HL-60 (cell line): Measurements from ENCODE around the gene ARHGEF7.
"Not testable (repeated sequence)": the region's sequence is repeated elsewhere in the genome, so short reads cannot be mapped to it uniquely, and the experiment has no call there.

Source experiments
- DNase-seq, 2 experiments: peaks; one replicate each; pipeline ENCODE4 v3.0.0-alpha.2; 2010 to 2020; ENCODE audit warnings: low read depth in 1 of 2, low spot score in 1 of 2
- H3K27ac ChIP-seq: fragments of 250-450 bp; sonication (Bioruptor Pico); replicated peaks from 2 replicates; pipeline ENCODE4 v1.5.1; 2020; ENCODE audit warnings: mild to moderate bottlenecking, moderate library complexity
- H3K27me3 ChIP-seq: fragments of 250-450 bp; sonication (Bioruptor Pico); 2 replicates; pipeline ENCODE4 v1.5.1; 2021; ENCODE audit warnings: mild to moderate bottlenecking, moderate library complexity; ENCODE audit not compliant: insufficient read depth, poor library complexity, severe bottlenecking
- H3K4me3 ChIP-seq: replicated peaks from 2 replicates; pipeline ENCODE4 v1.5.1; 2011; ENCODE audit warnings: mild to moderate bottlenecking, control low read depth, low read length; ENCODE audit not compliant: insufficient read depth
- GABPA ChIP-seq: IDR thresholded peaks from 2 replicates; pipeline ENCODE4 v1.6.1; 2012; ENCODE audit warnings: low read depth
- POLR2AphosphoS5 ChIP-seq: IDR thresholded peaks from 2 replicates; pipeline ENCODE4 v1.6.1; 2012; ENCODE audit warnings: low read depth
- SPI1 ChIP-seq: IDR thresholded peaks from 2 replicates; pipeline ENCODE4 v1.6.1; 2012; ENCODE audit warnings: low read depth, mild to moderate bottlenecking, borderline replicate concordance
- TF ChIP-seq, protein P1 (sequence below): IDR thresholded peaks from 2 replicates; pipeline ENCODE4 v1.6.1; 2012; ENCODE audit warnings: low read depth; ENCODE audit not compliant: insufficient replicate concordance
- TF ChIP-seq, protein P2 (sequence below): IDR thresholded peaks from one replicate; pipeline ENCODE4 v1.5.1; 2011; ENCODE audit warnings: low read length, control low read depth, inconsistent platforms; ENCODE audit not compliant: insufficient read depth

Gene ARHGEF7

DNA sequence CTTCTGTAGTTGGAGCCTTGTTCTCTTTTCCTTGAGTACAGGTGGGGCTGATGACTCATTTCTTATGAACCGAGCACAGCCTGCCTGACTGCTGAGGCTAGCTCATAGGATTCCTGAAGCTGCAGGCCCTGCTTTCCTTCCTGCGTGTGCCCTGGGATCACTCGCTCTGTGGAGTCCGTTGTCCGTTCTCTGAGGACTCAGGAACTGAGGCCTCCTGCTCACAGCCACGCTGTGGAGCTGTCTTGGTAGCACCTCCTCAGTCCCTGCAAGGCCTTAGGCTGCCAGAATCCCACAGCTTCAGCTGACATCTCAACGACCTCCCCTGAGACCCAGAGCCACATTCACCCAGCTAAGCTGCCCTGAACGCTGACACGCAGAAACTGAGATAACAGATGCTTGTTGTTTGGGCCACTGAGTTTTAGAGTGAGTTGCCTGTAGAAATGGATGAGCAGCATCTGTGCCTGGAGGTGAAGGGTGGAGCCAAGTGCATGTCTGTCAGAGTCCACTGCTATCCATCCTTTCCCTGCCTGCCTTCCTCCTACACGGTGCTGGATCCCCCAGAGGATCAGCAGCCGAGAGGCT lies 72.9 kb downstream of the ARHGEF7 start:
- H3K27me3 ChIP-seq, result no peaks in the 10 kb centered on the region
- peak overlapping the region; percentile 71 for H3K27ac ChIP-seq
- TF ChIP-seq, protein P1, sequence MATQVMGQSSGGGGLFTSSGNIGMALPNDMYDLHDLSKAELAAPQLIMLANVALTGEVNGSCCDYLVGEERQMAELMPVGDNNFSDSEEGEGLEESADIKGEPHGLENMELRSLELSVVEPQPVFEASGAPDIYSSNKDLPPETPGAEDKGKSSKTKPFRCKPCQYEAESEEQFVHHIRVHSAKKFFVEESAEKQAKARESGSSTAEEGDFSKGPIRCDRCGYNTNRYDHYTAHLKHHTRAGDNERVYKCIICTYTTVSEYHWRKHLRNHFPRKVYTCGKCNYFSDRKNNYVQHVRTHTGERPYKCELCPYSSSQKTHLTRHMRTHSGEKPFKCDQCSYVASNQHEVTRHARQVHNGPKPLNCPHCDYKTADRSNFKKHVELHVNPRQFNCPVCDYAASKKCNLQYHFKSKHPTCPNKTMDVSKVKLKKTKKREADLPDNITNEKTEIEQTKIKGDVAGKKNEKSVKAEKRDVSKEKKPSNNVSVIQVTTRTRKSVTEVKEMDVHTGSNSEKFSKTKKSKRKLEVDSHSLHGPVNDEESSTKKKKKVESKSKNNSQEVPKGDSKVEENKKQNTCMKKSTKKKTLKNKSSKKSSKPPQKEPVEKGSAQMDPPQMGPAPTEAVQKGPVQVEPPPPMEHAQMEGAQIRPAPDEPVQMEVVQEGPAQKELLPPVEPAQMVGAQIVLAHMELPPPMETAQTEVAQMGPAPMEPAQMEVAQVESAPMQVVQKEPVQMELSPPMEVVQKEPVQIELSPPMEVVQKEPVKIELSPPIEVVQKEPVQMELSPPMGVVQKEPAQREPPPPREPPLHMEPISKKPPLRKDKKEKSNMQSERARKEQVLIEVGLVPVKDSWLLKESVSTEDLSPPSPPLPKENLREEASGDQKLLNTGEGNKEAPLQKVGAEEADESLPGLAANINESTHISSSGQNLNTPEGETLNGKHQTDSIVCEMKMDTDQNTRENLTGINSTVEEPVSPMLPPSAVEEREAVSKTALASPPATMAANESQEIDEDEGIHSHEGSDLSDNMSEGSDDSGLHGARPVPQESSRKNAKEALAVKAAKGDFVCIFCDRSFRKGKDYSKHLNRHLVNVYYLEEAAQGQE, result no peak
- TF ChIP-seq SPI1 (no peak), GABPA (no peak), POLR2AphosphoS5 (no peak)
- TF ChIP-seq, protein P2, sequence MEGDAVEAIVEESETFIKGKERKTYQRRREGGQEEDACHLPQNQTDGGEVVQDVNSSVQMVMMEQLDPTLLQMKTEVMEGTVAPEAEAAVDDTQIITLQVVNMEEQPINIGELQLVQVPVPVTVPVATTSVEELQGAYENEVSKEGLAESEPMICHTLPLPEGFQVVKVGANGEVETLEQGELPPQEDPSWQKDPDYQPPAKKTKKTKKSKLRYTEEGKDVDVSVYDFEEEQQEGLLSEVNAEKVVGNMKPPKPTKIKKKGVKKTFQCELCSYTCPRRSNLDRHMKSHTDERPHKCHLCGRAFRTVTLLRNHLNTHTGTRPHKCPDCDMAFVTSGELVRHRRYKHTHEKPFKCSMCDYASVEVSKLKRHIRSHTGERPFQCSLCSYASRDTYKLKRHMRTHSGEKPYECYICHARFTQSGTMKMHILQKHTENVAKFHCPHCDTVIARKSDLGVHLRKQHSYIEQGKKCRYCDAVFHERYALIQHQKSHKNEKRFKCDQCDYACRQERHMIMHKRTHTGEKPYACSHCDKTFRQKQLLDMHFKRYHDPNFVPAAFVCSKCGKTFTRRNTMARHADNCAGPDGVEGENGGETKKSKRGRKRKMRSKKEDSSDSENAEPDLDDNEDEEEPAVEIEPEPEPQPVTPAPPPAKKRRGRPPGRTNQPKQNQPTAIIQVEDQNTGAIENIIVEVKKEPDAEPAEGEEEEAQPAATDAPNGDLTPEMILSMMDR, result no peak
- DNase-seq, result peak in 1 of 2 experiments; percentile 37
- no peak overlapping the region for H3K4me3 ChIP-seq

DNA sequence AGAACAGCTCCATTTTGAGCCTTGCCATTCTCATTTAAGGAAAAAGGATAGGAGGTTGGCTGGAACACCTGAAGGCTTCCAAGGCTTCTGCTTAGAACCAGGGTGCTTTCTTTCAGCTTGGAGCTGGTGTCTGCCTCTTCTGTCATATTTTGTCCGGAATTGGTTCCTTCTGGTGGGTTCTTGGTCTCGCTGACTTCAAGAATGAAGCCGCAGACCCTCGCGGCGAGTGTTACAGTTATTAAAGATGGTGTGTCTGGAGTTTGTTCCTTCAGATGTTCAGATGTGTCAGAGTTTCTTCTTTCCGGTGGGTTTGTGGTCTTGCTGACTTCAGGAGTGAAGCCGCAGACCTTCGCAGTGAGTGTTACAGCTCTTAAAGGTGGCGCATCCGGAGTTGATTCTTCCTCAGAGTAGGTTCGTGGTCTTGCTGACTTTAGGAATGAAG lies 74.0 kb downstream of the ARHGEF7 start:
- TF ChIP-seq, protein P1, result peak; percentile 14
- TF ChIP-seq POLR2AphosphoS5, result peak; percentile 72
- not testable (repeated sequence) for H3K4me3 ChIP-seq, H3K27me3 ChIP-seq
- peak overlapping the region; percentile 71 for H3K27ac ChIP-seq
- DNase-seq, result peak in 1 of 2 experiments; percentile 83

DNA sequence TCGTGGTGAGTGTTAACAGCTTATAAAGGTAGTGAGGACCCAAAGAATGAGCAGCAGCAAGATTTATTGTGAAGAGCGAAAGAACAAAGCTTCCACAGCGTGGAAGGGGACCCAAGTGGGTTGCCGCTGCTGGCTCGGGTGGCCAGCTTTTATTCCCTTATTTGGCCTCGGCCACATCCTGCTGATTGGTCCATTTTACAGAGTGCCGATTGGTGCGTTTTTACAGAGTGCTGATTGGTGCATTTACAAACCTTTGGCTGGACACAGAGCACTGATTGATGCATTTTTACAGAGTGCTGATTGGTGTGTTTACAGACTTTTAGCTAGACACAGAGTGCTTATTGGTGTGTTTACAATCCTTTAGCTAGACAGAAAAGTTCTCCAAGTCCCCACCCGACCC lies 74.4 kb downstream of the ARHGEF7 start:
- not testable (repeated sequence) for H3K4me3 ChIP-seq, H3K27me3 ChIP-seq
- peak overlapping the region; percentile 71 for H3K27ac ChIP-seq
- peak in 1 of 2 experiments; percentile 42 for DNase-seq

DNA sequence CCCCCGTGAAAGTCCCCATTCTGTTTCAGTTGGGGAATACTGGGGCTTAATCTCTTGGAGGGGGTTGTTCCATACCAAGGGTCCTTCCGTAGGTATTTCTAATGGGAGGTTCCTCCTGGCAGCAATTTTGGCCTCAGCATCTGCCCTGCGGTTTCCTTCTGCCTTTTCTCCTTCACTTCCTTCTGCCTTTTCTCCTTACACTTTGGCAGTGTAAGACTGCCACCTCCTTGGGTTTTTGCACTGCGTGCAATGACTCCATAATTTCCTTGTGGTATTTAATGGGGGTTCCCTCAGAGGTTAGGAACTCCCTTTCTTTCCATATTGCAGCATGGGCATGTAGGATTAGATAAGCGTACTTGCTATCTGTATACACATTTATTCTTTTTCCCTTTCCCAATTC lies 78.1 kb downstream of the ARHGEF7 start:
- not testable (repeated sequence) for H3K27me3 ChIP-seq, H3K4me3 ChIP-seq
- peak in 1 of 2 experiments; percentile 92 for DNase-seq
- peak overlapping the region; percentile 50 for H3K27ac ChIP-seq
- TF ChIP-seq SPI1 (peak; percentile 81), GABPA (peak; percentile 56; the same call in 1 of the 2 replicates), POLR2AphosphoS5 (peak; percentile 62)

DNA sequence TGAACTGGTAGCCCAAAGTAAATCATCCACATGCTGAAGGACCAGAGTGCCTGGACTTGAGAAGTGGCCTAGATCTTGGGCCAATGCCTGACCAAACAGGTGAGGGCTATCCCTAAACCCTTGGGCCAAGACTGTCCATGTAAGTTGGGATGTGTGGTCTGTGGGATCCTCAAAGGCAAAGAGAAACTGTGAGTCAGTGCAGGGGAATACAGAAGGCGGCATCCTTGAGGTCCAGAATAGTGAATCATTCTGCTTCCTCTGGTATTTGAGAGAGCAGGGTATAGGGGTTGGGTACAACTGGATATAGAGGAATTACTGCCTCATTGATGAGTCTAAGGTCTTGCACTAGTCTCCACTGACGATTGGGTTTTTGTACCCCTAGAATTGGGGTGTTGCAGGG lies 79.5 kb downstream of the ARHGEF7 start:
- DNase-seq, result not testable (repeated sequence)

DNA sequence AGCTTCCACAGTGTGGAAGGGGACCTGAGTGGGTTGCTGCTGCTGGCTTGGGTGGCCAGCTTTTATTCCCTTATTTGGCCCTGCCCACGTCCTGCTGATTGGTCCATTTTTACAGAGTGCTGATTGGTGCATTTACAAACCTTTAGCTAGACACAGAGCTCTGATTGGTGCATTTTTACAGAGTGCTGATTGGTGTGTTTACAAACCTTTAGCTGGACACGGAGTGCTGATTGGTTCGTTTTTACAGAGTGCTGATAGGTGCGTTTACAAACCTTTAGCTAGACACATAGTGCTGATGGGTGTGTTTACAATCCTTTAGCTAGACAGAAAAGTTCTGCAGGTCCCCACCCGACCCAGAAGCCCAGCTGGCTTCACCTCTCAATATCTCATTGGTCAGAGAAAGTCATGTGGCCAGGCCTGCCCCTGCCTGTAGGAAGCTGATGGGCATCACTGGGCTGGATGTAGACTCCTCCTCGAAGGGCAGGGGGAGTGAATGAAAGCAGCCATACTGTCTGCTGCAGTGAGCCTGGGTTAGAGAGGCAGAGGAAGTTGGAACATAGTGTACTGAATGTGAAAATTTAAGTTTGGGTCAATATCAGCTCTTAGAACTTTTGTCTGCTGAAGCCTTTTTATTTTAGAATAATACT lies 83.7 kb downstream of the ARHGEF7 start:
- not testable (repeated sequence) for H3K27ac ChIP-seq, H3K27me3 ChIP-seq, DNase-seq, H3K4me3 ChIP-seq

More for the DNA sequence above, 79.5 kb downstream of the ARHGEF7 start:
- H3K27ac ChIP-seq, result peak overlapping the region; percentile 50
- H3K4me3 ChIP-seq, H3K27me3 ChIP-seq: not testable (repeated sequence)
